CD4-positive, alpha-beta memory T cell (primary cell): Measurements from ENCODE around the gene CUBN. TPM values are rescaled to one million over a fixed set of nuclear protein-coding genes. Genes with fewer than 3 reads are reported as not detected.

Experiments used
- polyA plus RNA-seq, 2 donors: library from polyadenylated mRNA; unstranded; fragments of 300-500 nt; fragmentation: Illumina TruSeq; gene quantifications; one replicate each; pipeline ENCODE4 v1.2.3, GENCODE V29; 2021
- total RNA-seq, 2 experiments: library from RNA; stranded (reverse); gene quantifications; one replicate each; pipeline ENCODE4 v1.2.3, GENCODE V29; 2021

CUBN gene
- total and polyA plus RNA-seq, 4 experiments from 2014 or later, result 0.49 to 10.9 (median 8.5) TPM; not detected in 1

Other genes with a start within 250 kb of the CUBN start
- 10 to 100 TPM; 20.2 to 21.3 TPM for gene TRDMT1, start 71.9 kb upstream of the CUBN start, total RNA-seq
- 1 to 10 TPM; 7.3 to 8.2 TPM for gene TRDMT1, start 71.9 kb upstream of the CUBN start, polyA plus RNA-seq
- 100 to 1,000 TPM; 657 to 677 TPM for gene VIM, start 98.4 kb upstream of the CUBN start, total RNA-seq
- 100 to 1,000 TPM; 309 to 696 TPM for gene VIM, start 98.4 kb upstream of the CUBN start, polyA plus RNA-seq